ENCODE data around the gene DBT. TPM values are rescaled to one million over a fixed set of nuclear protein-coding genes. Genes with fewer than 3 reads are reported as not detected.

DBT gene
- total and polyA plus RNA-seq, 2 of the 13 experiments (the other 11 are each of a cell fraction or from before 2014, with no cell fraction given): 3.3 to 10.2 TPM

DNA sequence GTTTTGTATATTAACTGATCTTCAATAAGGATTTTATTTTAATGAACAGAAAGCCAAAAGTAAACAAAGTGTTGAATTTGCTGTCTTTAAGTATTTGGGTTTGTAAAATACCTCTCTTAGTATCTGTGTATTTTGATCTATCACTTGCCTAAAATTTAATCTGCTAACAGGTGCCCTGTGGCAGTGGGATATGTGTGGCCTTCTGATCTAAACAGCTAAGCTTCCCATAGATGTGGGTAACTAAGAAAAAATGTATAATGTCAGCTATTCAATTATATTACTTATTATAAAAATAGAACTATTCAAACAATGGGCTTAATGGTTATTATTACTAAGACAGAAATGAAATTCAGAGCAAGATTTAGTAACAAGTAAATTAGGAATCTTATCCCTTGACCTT is 86.8 kb downstream of the DBT start:
- H3K36me3 ChIP-seq (replicated peaks in 1 of 2; ENCODE audit: control insufficient read depth in 1 of 2, insufficient read depth in 2 of 2, low read length in 2 of 2): no peaks in the 10 kb centered on the region
- POLR2A ChIA-PET: no interaction called here
- TF ChIP-seq, protein P1, sequence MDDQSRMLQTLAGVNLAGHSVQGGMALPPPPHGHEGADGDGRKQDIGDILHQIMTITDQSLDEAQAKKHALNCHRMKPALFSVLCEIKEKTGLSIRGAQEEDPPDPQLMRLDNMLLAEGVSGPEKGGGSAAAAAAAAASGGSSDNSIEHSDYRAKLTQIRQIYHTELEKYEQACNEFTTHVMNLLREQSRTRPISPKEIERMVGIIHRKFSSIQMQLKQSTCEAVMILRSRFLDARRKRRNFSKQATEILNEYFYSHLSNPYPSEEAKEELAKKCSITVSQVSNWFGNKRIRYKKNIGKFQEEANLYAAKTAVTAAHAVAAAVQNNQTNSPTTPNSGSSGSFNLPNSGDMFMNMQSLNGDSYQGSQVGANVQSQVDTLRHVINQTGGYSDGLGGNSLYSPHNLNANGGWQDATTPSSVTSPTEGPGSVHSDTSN (CRISPR knock-in tag; IDR thresholded peaks at IDR 0.05; ENCODE audit: borderline replicate concordance): no peak
- TF ChIP-seq GTF2F1 (IDR thresholded peaks at IDR 0.05; ENCODE audit: low read length): no peak
- no peak for TF ChIP-seq ZNF839 (CRISPR knock-in tag; IDR thresholded peaks at IDR 0.05; ENCODE audit: borderline replicate concordance)
- no peak for TF ChIP-seq ZNF282 (IDR thresholded peaks at IDR 0.05; ENCODE audit: partially characterized antibody)
- TF ChIP-seq DNMT3B (CRISPR knock-in tag; conservative IDR thresholded peaks at IDR 0.05): no peak
- no peak for TF ChIP-seq NCOA5 (CRISPR knock-in tag; IDR thresholded peaks at IDR 0.05)
- TF ChIP-seq, protein P2, sequence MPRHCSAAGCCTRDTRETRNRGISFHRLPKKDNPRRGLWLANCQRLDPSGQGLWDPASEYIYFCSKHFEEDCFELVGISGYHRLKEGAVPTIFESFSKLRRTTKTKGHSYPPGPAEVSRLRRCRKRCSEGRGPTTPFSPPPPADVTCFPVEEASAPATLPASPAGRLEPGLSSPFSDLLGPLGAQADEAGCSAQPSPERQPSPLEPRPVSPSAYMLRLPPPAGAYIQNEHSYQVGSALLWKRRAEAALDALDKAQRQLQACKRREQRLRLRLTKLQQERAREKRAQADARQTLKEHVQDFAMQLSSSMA (CRISPR knock-in tag; IDR thresholded peaks at IDR 0.05): no peak
- TF ChIP-seq, protein P3, sequence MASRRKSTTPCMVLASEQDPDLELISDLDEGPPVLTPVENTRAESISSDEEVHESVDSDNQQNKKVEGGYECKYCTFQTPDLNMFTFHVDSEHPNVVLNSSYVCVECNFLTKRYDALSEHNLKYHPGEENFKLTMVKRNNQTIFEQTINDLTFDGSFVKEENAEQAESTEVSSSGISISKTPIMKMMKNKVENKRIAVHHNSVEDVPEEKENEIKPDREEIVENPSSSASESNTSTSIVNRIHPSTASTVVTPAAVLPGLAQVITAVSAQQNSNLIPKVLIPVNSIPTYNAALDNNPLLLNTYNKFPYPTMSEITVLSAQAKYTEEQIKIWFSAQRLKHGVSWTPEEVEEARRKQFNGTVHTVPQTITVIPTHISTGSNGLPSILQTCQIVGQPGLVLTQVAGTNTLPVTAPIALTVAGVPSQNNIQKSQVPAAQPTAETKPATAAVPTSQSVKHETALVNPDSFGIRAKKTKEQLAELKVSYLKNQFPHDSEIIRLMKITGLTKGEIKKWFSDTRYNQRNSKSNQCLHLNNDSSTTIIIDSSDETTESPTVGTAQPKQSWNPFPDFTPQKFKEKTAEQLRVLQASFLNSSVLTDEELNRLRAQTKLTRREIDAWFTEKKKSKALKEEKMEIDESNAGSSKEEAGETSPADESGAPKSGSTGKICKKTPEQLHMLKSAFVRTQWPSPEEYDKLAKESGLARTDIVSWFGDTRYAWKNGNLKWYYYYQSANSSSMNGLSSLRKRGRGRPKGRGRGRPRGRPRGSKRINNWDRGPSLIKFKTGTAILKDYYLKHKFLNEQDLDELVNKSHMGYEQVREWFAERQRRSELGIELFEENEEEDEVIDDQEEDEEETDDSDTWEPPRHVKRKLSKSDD (CRISPR knock-in tag; IDR thresholded peaks at IDR 0.05; ENCODE audit: low read depth): no peak
- TF ChIP-seq, protein P4, sequence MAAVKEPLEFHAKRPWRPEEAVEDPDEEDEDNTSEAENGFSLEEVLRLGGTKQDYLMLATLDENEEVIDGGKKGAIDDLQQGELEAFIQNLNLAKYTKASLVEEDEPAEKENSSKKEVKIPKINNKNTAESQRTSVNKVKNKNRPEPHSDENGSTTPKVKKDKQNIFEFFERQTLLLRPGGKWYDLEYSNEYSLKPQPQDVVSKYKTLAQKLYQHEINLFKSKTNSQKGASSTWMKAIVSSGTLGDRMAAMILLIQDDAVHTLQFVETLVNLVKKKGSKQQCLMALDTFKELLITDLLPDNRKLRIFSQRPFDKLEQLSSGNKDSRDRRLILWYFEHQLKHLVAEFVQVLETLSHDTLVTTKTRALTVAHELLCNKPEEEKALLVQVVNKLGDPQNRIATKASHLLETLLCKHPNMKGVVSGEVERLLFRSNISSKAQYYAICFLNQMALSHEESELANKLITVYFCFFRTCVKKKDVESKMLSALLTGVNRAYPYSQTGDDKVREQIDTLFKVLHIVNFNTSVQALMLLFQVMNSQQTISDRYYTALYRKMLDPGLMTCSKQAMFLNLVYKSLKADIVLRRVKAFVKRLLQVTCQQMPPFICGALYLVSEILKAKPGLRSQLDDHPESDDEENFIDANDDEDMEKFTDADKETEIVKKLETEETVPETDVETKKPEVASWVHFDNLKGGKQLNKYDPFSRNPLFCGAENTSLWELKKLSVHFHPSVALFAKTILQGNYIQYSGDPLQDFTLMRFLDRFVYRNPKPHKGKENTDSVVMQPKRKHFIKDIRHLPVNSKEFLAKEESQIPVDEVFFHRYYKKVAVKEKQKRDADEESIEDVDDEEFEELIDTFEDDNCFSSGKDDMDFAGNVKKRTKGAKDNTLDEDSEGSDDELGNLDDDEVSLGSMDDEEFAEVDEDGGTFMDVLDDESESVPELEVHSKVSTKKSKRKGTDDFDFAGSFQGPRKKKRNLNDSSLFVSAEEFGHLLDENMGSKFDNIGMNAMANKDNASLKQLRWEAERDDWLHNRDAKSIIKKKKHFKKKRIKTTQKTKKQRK (IDR thresholded peaks at IDR 0.05; ENCODE audit: low read length): no peak
- TF ChIP-seq SMC3 (IDR thresholded peaks at IDR 0.05; ENCODE audit: low read length): no peak
- TF ChIP-seq KDM5A (IDR thresholded peaks at IDR 0.05; ENCODE audit: borderline replicate concordance, low read length): no peak
- no peak for TF ChIP-seq STAG1 (CRISPR knock-in tag; IDR thresholded peaks at IDR 0.05)
- TF ChIP-seq, protein P5, sequence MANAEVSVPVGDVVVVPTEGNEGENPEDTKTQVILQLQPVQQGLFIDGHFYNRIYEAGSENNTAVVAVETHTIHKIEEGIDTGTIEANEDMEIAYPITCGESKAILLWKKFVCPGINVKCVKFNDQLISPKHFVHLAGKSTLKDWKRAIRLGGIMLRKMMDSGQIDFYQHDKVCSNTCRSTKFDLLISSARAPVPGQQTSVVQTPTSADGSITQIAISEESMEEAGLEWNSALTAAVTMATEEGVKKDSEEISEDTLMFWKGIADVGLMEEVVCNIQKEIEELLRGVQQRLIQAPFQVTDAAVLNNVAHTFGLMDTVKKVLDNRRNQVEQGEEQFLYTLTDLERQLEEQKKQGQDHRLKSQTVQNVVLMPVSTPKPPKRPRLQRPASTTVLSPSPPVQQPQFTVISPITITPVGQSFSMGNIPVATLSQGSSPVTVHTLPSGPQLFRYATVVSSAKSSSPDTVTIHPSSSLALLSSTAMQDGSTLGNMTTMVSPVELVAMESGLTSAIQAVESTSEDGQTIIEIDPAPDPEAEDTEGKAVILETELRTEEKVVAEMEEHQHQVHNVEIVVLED (CRISPR knock-in tag; IDR thresholded peaks at IDR 0.05; ENCODE audit: borderline replicate concordance): no peak
- TF ChIP-seq NFIB (CRISPR knock-in tag; IDR thresholded peaks at IDR 0.05; ENCODE audit: borderline replicate concordance): no peak
- no peak for TF ChIP-seq ZFP82 (CRISPR knock-in tag; IDR thresholded peaks at IDR 0.05; ENCODE audit: borderline replicate concordance)
- H3K4me3 ChIP-seq (replicated peaks in 1 of 3; ENCODE audit: insufficient read depth in 1 of 3, low read depth in 2 of 3, low read length in 3 of 3): no peak overlapping the region
- H3K4me1 ChIP-seq (ENCODE audit: insufficient read depth, low read length): no peaks in the 10 kb centered on the region
- no peak overlapping the region for H3K27ac ChIP-seq (ENCODE audit: extremely low read length, insufficient read depth, low read length)
- DNase-seq (ENCODE audit: low spot score) (no peak), FAIRE-seq (no peak), ATAC-seq (no peak)
- H2AFZ ChIP-seq (ENCODE audit: low read length): no peak overlapping the region
- CTCF ChIA-PET (ENCODE audit: low intra/inter-chr PET ratio, low total read pairs): no interaction called here
- H4K20me1 ChIP-seq (ENCODE audit: insufficient read depth, low read length): no peaks in the 10 kb centered on the region
- no peaks in the 10 kb centered on the region for H3K9me3 ChIP-seq (ENCODE audit: low read length)
- no peak overlapping the region for H3K9ac ChIP-seq (ENCODE audit: insufficient read depth, low read depth, low read length)
- H3K4me2 ChIP-seq (ENCODE audit: low read depth, low read length): no peak overlapping the region
- intact Hi-C loops (cut with micrococcal nuclease; ENCODE audit: unreplicated experiment) (no loop called here), in situ Hi-C loops (cut with HindIII; ENCODE audit: extremely low pct_ligation_motif_present, low pct_unique_long_range_greater_than_20kb) (no loop called here)
- no peaks in the 10 kb centered on the region for H3K27me3 ChIP-seq (ENCODE audit: control insufficient read depth in 1 of 2, insufficient read depth in 2 of 2, low read length in 2 of 2)
- no TSS peak for BruUV-seq (replicated peaks)
- H3K79me2 ChIP-seq (ENCODE audit: insufficient read depth, low read length): no peaks in the 10 kb centered on the region
